GM21786 (cell line): ENCODE results near the gene MAN1B1.
A peak's percentile ranks its signal among the peaks of the same experiment; 100 is the strongest.
"Not testable (repeated sequence)": the region's sequence is repeated elsewhere in the genome, so short reads cannot be mapped to it uniquely, and the experiment has no call there.

Experiments used
- ATAC-seq: cut with Tn5 transposase; IDR thresholded peaks from one replicate; pipeline ENCODE4 v1.9.1; 2021; ENCODE audit not compliant: unreplicated experiment

MAN1B1 gene

GRCh38 chr9:137126786-137127185, 40.0 kb downstream of the MAN1B1 start:
- no peak for ATAC-seq

- no peak for ATAC-seq
Observed at GRCh38 chr9:137127301-137128157, 40.7 kb downstream of the MAN1B1 start.

- no peak for ATAC-seq
Observed at GRCh38 chr9:137128158-137128861, 41.5 kb downstream of the MAN1B1 start.

GRCh38 chr9:137128862-137129455, 42.2 kb downstream of the MAN1B1 start:
- ATAC-seq = peak; percentile 2

GRCh38 chr9:137129456-137130175, 42.8 kb downstream of the MAN1B1 start:
- ATAC-seq = peak; percentile 80

- no peak for ATAC-seq
Observed at GRCh38 chr9:137130176-137130755, 43.5 kb downstream of the MAN1B1 start.

GRCh38 chr9:137134191-137134590, 47.4 kb downstream of the MAN1B1 start:
- ATAC-seq = no peak

- not testable (repeated sequence) for ATAC-seq
Observed at GRCh38 chr9:137135154-137135553, 48.4 kb downstream of the MAN1B1 start.

GRCh38 chr9:137136261-137136880, 49.6 kb downstream of the MAN1B1 start:
- ATAC-seq = no peak

- no peak for ATAC-seq
Observed at GRCh38 chr9:137136881-137137607, 50.3 kb downstream of the MAN1B1 start.

- ATAC-seq = no peak
Observed at GRCh38 chr9:137138058-137138721, 51.4 kb downstream of the MAN1B1 start.

GRCh38 chr9:137138722-137139467, 52.1 kb downstream of the MAN1B1 start, which contains the start of gene GRIN1:
Gene GRIN1 (plus strand): TSS chr9:137139154. CDS start chr9:137139487, 333 bp downstream.
- ATAC-seq = no peak

GRCh38 chr9:137139468-137140150, 52.8 kb downstream of the MAN1B1 start:
- no peak for ATAC-seq

- no peak for ATAC-seq
Observed at GRCh38 chr9:137140151-137141012, 53.6 kb downstream of the MAN1B1 start.

- ATAC-seq = no peak
Observed at GRCh38 chr9:137141050-137141810, 54.4 kb downstream of the MAN1B1 start.
